Neural cell (in vitro differentiated cells): ENCODE results near the gene DGKZ.

Experiments
- CTCF ChIP-seq: fragments of 450-650 bp; IDR thresholded peaks from 2 replicates; pipeline ENCODE4 v1.5.1; 2014; ENCODE audit warnings: antibody characterized with exemption, mild to moderate bottlenecking, moderate library complexity; ENCODE audit not compliant: poor library complexity, severe bottlenecking
- EP300 ChIP-seq: fragments of 450-650 bp; conservative IDR thresholded peaks from 2 replicates; pipeline ENCODE4 v1.6.1; 2014; ENCODE audit warnings: antibody characterized with exemption, mild to moderate bottlenecking, moderate library complexity; ENCODE audit not compliant: poor library complexity, severe bottlenecking
- EZH2 ChIP-seq: fragments of 200-600, 300-800 bp; shearing (Covaris generic), sonication (generic); IDR thresholded peaks from 2 replicates; pipeline ENCODE4 v1.6.1; 2014; ENCODE audit warnings: antibody characterized with exemption, low read length, borderline replicate concordance, mild to moderate bottlenecking; ENCODE audit not compliant: insufficient read depth, poor library complexity, severe bottlenecking
- MXI1 ChIP-seq: fragments of 450-650 bp; conservative IDR thresholded peaks from 2 replicates; pipeline ENCODE4 v1.6.1; 2014; ENCODE audit warnings: antibody characterized with exemption, mild to moderate bottlenecking; ENCODE audit not compliant: poor library complexity, severe bottlenecking
- POLR2AphosphoS5 ChIP-seq: IDR thresholded peaks from 2 replicates; pipeline ENCODE4 v1.6.1; 2012
- RAD21 ChIP-seq: fragments of 450-650 bp; conservative IDR thresholded peaks from 2 replicates; pipeline ENCODE4 v1.6.1; 2014; ENCODE audit warnings: antibody characterized with exemption, mild to moderate bottlenecking, moderate library complexity
- SMC3 ChIP-seq: fragments of 450-650 bp; conservative IDR thresholded peaks from 2 replicates; pipeline ENCODE4 v1.6.1; 2014; ENCODE audit warnings: antibody characterized with exemption, mild to moderate bottlenecking, moderate library complexity; ENCODE audit not compliant: poor library complexity
- TF ChIP-seq, protein P1 (sequence below): IDR thresholded peaks from 2 replicates; pipeline ENCODE4 v1.6.1; 2012; ENCODE audit warnings: borderline replicate concordance

DNA sequence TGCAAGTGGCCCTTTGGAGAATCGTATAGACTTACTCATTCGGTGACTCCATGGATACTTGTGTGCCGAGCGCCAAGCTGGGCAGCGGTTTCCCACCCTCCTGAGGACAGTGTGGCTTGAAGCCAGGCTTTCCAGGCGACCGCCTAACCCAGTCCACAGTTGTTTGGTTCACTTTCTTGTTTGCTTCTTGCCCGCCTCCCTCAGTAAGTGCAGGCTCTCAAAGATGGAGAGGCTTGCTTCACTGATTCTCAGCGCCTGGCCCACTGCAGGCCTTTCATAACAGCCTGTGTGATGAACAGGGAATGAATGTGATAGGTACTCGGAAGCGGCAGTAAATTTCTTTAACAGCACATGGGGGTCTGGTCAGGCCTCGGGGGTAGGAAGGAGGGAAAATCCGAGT, 23.0 kb downstream of the DGKZ start:
- TF ChIP-seq EP300 (no peak), CTCF (no peak), EZH2 (no peak), MXI1 (no peak), POLR2AphosphoS5 (no peak), SMC3 (no peak), RAD21 (no peak)
- TF ChIP-seq, protein P1, sequence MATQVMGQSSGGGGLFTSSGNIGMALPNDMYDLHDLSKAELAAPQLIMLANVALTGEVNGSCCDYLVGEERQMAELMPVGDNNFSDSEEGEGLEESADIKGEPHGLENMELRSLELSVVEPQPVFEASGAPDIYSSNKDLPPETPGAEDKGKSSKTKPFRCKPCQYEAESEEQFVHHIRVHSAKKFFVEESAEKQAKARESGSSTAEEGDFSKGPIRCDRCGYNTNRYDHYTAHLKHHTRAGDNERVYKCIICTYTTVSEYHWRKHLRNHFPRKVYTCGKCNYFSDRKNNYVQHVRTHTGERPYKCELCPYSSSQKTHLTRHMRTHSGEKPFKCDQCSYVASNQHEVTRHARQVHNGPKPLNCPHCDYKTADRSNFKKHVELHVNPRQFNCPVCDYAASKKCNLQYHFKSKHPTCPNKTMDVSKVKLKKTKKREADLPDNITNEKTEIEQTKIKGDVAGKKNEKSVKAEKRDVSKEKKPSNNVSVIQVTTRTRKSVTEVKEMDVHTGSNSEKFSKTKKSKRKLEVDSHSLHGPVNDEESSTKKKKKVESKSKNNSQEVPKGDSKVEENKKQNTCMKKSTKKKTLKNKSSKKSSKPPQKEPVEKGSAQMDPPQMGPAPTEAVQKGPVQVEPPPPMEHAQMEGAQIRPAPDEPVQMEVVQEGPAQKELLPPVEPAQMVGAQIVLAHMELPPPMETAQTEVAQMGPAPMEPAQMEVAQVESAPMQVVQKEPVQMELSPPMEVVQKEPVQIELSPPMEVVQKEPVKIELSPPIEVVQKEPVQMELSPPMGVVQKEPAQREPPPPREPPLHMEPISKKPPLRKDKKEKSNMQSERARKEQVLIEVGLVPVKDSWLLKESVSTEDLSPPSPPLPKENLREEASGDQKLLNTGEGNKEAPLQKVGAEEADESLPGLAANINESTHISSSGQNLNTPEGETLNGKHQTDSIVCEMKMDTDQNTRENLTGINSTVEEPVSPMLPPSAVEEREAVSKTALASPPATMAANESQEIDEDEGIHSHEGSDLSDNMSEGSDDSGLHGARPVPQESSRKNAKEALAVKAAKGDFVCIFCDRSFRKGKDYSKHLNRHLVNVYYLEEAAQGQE, result no peak
